Measurements from ENCODE around the gene GMNN.

Gene GMNN

DNA sequence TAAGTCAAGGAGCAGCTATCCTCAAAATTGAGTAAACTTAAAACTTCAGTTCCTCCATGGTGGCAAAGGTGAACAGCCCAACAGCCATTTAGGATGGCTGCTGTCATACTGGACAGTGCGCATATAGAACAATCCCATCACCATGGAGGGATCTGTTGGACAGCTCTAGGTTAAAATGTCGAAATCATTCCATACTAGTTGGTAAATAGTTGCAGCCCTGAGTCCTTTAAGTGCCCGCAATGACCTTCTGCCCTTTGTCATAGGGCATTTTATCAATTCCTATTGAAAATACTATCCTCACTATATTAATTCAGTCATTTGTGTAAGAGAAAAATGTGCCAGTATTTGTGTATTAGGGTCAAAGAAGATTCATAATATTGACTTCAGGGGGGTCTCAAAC is 32.8 kb downstream of the GMNN start:
- DNase-seq (ENCODE audit: low spot score): no peak

GRCh38 chr6:24809728-24810127 is 35.0 kb downstream of the GMNN start:
- no peak for DNase-seq (ENCODE audit: low spot score)

DNA sequence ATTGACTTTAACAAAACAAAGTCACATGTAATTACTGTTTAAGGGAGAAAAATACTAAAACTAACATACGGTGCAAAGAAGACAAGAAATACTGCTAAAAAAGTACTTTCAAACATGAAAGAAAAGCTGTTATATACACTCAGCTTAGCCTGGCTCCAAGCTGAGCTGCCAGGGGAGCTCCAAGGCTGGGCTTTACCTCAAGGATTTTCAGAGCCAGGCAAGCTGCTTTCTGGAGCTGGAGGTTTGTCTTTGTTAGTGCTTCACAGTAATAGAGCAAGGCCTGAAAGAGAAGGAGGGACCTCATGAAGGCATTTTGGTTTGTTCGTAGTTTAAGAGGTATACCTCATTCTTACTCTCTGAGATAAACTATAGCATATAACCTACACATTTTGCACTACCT is 43.6 kb downstream of the GMNN start:
- no peak for DNase-seq (ENCODE audit: low spot score)

GRCh38 chr6:24821860-24822444 is 47.2 kb downstream of the GMNN start:
- no peak for DNase-seq (ENCODE audit: low spot score)

GRCh38 chr6:24822696-24823095 is 48.0 kb downstream of the GMNN start:
- no peak for DNase-seq (ENCODE audit: low spot score)

- DNase-seq (ENCODE audit: low spot score): no peak
These were observed 48.4 kb downstream of the GMNN start for GRCh38 chr6:24823185-24823584.

DNA sequence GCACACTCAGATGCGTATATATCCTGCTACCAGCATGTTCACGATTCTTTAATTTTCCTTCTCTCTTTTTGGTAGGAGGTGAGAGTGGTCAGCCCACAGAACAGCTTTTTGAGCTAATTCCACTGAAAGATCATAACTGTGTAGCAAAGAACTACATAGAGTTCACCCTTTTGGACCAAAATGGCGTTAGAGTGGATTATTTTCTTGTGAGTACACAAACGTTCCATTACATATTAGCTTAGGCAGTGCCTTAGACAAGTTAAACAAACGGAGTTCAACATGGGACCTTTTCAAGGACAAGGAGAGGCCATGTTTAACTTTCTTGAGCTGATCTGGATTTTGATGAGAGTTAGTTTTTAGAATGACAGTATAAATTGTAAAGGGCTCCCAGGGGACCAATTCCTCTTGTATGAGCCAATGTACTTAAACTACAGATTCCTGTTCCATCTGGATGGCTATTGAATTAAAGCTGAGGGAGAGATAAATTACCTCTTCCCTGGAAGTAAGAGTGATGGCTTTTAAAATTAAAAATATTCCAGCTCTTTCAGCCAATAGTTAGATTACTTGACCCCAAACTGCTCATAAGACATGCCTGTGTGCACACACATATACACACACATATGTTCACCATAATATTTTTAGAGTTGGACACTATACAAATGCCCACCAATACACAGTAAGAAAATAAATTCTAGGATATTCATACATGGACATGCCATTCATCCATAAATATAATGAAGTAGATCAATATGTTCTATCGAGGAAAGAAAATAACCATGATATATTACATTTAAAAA is 49.6 kb downstream of the GMNN start:
- no peak for DNase-seq (ENCODE audit: low spot score)

DNA sequence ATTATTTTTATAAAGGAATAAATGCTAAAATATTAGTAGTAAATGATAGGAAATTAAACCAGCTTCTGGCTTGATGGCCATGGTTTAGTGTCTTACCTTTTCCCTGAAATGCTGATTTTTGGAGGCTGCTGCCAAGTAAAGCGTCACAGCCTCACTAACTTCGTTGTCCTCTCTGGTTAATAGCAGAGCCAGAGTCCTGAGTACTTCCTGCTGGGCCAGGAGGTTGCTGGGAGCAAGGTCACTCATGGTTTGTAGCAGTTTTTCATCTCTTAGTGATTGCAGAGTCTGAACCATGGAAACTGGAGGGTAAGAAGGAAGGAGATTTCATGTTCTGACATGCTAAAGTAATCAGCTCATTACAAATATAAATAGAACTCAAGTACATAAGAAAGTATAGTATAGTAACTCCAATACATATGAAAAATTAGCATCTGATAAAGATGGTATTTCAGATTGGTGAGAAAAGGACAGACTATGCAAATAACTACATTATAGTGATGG is 50.4 kb downstream of the GMNN start:
- DNase-seq (ENCODE audit: low spot score): no peak

DNA sequence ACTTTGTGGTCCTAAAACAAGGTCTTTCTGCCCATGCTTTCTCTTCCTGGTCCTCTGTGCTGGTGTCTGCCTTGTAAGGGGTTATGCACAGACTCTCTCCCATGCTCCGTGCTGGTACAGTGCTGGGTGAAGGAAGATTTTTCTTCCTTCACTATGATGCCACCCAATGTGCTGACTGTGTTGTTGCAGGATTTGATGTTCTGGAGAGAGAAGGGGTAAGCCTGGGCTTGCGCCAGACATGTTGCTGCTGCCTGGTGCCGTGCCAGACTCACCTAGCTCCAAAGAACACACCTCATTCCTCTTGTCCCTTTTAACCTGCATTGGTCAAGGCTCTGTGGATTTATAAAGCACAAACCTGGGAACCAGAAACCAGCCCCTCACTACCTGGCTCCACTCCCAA is 52.4 kb downstream of the GMNN start:
- no peak for DNase-seq (ENCODE audit: low spot score)

DNA sequence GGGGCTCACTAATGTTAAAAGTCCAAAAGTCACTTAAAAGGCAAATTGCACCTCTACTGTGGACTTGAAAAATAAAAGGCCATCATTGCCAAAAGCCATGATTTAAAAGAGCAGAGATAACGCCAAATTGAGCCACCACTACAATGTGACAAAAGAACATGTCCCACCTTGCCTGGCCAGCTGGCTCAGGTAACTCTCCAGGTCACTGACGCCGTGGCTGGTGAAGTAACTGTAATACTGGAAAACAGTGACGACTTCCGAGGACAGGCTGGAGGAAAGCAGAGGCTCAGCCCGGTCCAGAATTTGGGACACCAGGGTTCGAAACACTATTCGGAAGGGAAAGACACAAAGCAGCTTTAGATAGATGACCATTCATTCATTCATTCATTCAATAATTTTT is 53.2 kb downstream of the GMNN start:
- DNase-seq (ENCODE audit: low spot score): no peak

DNA sequence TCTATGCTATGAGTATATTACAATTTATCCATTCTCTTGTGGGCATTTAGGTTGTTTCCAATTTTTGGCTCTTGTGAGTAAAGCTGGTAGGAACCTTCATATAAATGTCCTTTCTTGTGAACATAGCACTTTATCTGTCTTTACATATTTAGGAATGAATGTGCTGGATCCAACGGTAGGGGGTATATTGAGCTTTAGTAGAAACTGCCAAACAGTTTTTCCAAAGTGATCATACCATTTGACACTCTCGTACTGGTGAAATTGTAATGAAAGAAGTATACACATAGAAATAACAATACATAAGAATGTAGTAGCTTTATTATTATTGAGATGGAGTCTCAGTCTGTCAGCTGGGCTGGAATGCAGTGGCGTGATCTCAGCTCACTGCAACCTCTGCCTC is 54.9 kb downstream of the GMNN start:
- no peak for DNase-seq (ENCODE audit: low spot score)

DNA sequence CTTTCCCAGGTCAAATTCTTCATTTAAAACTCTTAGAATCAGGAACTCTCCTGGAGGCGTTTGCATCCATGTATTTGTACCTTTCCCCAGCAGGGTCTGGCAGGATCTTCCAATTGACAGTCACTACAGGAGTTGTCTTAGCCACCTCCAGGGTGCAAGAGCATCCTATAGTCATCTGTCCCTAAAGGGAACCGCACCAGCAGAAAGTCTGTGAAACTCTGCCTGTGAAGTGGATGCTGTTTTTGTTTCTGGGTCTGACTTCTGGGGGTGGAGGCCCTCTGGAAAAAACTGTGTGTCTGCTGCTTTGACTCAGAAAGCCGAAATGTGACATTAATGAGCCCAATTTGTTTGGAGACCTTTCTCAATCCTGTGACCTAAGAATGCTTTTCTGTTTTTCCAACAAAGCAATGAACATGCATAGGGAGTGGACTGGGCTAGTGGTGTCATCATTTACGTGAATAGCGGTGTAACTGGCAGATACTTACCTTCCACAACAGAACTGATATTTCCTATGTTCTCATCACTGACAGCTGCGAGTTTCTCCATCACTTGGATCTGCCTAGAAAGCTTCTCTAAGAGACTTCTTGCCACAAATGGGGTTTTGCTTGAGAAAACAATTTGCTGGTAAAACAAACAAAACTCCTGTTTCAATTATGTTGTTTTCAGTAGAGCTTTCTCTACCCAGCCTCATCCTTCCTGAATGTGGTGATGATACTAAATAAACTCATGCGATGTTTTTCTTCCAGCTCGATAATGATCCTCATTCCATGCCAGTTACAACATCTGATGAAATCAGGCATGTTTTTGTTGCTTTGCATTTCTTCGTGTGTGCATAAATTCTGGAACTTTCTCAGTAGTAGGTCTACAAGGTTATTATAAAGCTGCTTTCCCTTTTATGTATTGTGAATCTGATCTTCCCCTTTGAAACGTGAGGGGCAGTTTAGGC is 57.3 kb downstream of the GMNN start:
- DNase-seq (ENCODE audit: low spot score): no peak

DNA sequence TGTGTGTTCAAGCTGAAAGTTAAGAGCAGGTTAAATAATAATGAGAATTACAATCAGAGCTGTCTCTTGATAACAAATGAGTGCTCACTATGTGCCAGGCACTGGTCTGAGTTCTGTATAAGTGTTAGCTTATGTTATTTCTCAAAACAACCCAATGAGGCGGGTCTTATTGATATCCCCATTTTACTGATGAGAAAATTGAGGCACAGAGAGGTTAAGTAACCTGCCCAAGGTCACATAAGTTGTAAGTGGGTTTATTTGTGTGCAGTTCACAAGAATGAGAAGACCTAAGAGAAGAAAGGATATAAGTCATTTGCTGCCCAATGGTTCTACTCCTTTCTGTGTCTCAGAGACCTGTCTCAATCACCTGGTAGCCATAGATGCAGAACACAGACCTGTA is 58.1 kb downstream of the GMNN start:
- no peak for DNase-seq (ENCODE audit: low spot score)

GRCh38 chr6:24833711-24834386 is 59.1 kb downstream of the GMNN start:
- DNase-seq (ENCODE audit: low spot score): no peak

All from hematopoietic multipotent progenitor cell treated with erythropoietin and hydrocortisone succinate and interleukin-3 and kit ligand, for 15 days (in vitro differentiated cells).